Endodermal cell (in vitro differentiated cells): ENCODE results near the gene GPN1. TPM values are rescaled to one million over a fixed set of nuclear protein-coding genes. Genes with fewer than 3 reads are reported as not detected.
"Not testable (repeated sequence)": the region's sequence is repeated elsewhere in the genome, so short reads cannot be mapped to it uniquely, and the experiment has no call there.

Source experiments
- DNase-seq: peaks from one replicate; pipeline ENCODE4 v3.0.0-alpha.2; 2017
- H3K27ac ChIP-seq: 2 replicates; pipeline ENCODE4 v1.5.1; 2013; ENCODE audit warnings: mild to moderate bottlenecking, low read depth, low read length, moderate library complexity
- H3K27me3 ChIP-seq: 2 replicates; pipeline ENCODE4 v1.6.1; 2013; ENCODE audit warnings: mild to moderate bottlenecking, low read length, moderate library complexity; ENCODE audit not compliant: insufficient read depth, control insufficient read depth, poor library complexity, severe bottlenecking
- H3K36me3 ChIP-seq: 2 replicates; pipeline ENCODE4 v1.7.0; 2013; ENCODE audit warnings: mild to moderate bottlenecking, low read length, moderate library complexity; ENCODE audit not compliant: control insufficient read depth, insufficient read depth
- H3K4me1 ChIP-seq: one replicate; pipeline ENCODE4 v1.7.0; 2013; ENCODE audit warnings: low read length; ENCODE audit not compliant: control insufficient read depth, insufficient read depth
- H3K4me3 ChIP-seq: 2 replicates; pipeline ENCODE4 v1.5.1; 2013; ENCODE audit warnings: mild to moderate bottlenecking, low read length, moderate library complexity
- H3K9ac ChIP-seq: 2 replicates; pipeline ENCODE4 v1.6.1; 2013; ENCODE audit warnings: mild to moderate bottlenecking, low read length, moderate library complexity; ENCODE audit not compliant: poor library complexity, severe bottlenecking; ENCODE audit errors: extremely low read depth
- H3K9me3 ChIP-seq: 2 replicates; pipeline ENCODE4 v1.6.1; 2013; ENCODE audit warnings: mild to moderate bottlenecking, low read length, moderate library complexity; ENCODE audit not compliant: control insufficient read depth
- H3K27ac Mint-ChIP-seq: 2 replicates; pipeline ENCODE4 v1.8.0; 2020; ENCODE audit warnings: mixed read lengths
- H3K27me3 Mint-ChIP-seq: 2 replicates; pipeline ENCODE4 v1.8.0; 2021; ENCODE audit warnings: mild to moderate bottlenecking, mixed read lengths; ENCODE audit not compliant: insufficient read depth
- H3K36me3 Mint-ChIP-seq: 2 replicates; pipeline ENCODE4 v1.8.0; 2020; ENCODE audit warnings: low read depth, mixed read lengths
- H3K4me1 Mint-ChIP-seq: 2 replicates; pipeline ENCODE4 v1.8.0; 2020; ENCODE audit warnings: mixed read lengths
- H3K4me3 Mint-ChIP-seq: 2 replicates; pipeline ENCODE4 v1.8.0; 2020; ENCODE audit warnings: mild to moderate bottlenecking, moderate library complexity, mixed read lengths
- H3K9me3 Mint-ChIP-seq: 2 replicates; pipeline ENCODE4 v1.8.0; 2020; ENCODE audit warnings: mild to moderate bottlenecking, mixed read lengths
- WGBS, 2 experiments: methylation state at CpG; one replicate each; pipeline versions ENCODE4 v1.1.5 to v1.1.7; 2013; ENCODE audit warnings: missing lambda C conversion rate in 2 of 2, mixed read lengths in 1 of 2; ENCODE audit not compliant: insufficient coverage in 1 of 2, insufficient read length in 1 of 2; 5-methylcytosine and 5-hydroxymethylcytosine counted together
- total RNA-seq, 2 donors: library from RNA; stranded (reverse); fragmentation: NEBNext Ultra II Directional in 1 of 2; extraction: Animal tissue kit (Norgen Biotek cat#: 25700) in 1 of 2; gene quantifications; 2 replicates in 1 of 2; 3 replicates in 1 of 2; pipeline ENCODE4 v1.2.1, GENCODE V29; 2021
- TF ChIP-seq, protein P1 (sequence below): fragments of 200-600 bp; sonication (generic); conservative IDR thresholded peaks from 2 replicates; pipeline ENCODE4 v1.5.0; 2021; ENCODE audit warnings: antibody characterized with exemption, mild to moderate bottlenecking

GPN1 gene
- total RNA-seq, 2 donors from 2014 or later: 49.6 to 51.5 TPM

- Mint-ChIP-seq H3K36me3 (peaks cover 64% of the 10 kb centered on the region), H3K4me3 (no peak overlapping the region), H3K4me1 (no peaks in the 10 kb centered on the region), H3K27me3 (no peaks in the 10 kb centered on the region), H3K9me3 (peaks cover 73% of the 10 kb centered on the region), H3K27ac (no peak overlapping the region)
- no peaks in the 10 kb centered on the region for H3K4me1 ChIP-seq
- no peak overlapping the region for H3K9ac ChIP-seq
- H3K27me3 ChIP-seq: no peaks in the 10 kb centered on the region
- no peak for DNase-seq
- WGBS, 2 experiments: 98 to 100% methylated on average over 2 to 3 of the region's 3 CpGs
- peaks cover 75% of the 10 kb centered on the region for H3K9me3 ChIP-seq
- no peak overlapping the region for H3K27ac ChIP-seq
- H3K4me3 ChIP-seq: no peak overlapping the region
- TF ChIP-seq, protein P1, sequence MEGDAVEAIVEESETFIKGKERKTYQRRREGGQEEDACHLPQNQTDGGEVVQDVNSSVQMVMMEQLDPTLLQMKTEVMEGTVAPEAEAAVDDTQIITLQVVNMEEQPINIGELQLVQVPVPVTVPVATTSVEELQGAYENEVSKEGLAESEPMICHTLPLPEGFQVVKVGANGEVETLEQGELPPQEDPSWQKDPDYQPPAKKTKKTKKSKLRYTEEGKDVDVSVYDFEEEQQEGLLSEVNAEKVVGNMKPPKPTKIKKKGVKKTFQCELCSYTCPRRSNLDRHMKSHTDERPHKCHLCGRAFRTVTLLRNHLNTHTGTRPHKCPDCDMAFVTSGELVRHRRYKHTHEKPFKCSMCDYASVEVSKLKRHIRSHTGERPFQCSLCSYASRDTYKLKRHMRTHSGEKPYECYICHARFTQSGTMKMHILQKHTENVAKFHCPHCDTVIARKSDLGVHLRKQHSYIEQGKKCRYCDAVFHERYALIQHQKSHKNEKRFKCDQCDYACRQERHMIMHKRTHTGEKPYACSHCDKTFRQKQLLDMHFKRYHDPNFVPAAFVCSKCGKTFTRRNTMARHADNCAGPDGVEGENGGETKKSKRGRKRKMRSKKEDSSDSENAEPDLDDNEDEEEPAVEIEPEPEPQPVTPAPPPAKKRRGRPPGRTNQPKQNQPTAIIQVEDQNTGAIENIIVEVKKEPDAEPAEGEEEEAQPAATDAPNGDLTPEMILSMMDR: no peak
- peaks cover 18% of the 10 kb centered on the region for H3K36me3 ChIP-seq
Observed at GRCh38 chr2:27591745-27592144, 37.1 kb upstream of the GPN1 start.

GRCh38 chr2:27593240-27593639 is 35.6 kb upstream of the GPN1 start:
- Histone ChIP-seq H3K36me3 (peaks cover 18% of the 10 kb centered on the region), H3K9ac (no peak overlapping the region), H3K4me1 (no peaks in the 10 kb centered on the region), H3K4me3 (peak overlapping the region; percentile 56), H3K27me3 (no peaks in the 10 kb centered on the region), H3K9me3 (peaks cover 80% of the 10 kb centered on the region), H3K27ac (no peak overlapping the region)
- Mint-ChIP-seq H3K4me1 (no peaks in the 10 kb centered on the region), H3K9me3 (peaks cover 74% of the 10 kb centered on the region), H3K36me3 (peaks cover 67% of the 10 kb centered on the region), H3K27me3 (no peaks in the 10 kb centered on the region), H3K27ac (no peak overlapping the region), H3K4me3 (no peak overlapping the region)
- TF ChIP-seq, protein P1: no peak
- WGBS, 2 experiments: 86 to 95% methylated on average over 1 to 2 of the region's 2 CpGs
- DNase-seq: no peak

GRCh38 chr2:27594020-27594703 is 34.7 kb upstream of the GPN1 start:
- not testable (repeated sequence) for H3K4me1 ChIP-seq, H3K4me1 Mint-ChIP-seq, H3K4me3 Mint-ChIP-seq, H3K27me3 ChIP-seq, H3K4me3 ChIP-seq, H3K27ac Mint-ChIP-seq, H3K27ac ChIP-seq, DNase-seq, H3K27me3 Mint-ChIP-seq, H3K9ac ChIP-seq
- WGBS, 2 experiments: 95 to 98% methylated on average over 24 to 45 of the region's 45 CpGs
- H3K9me3 Mint-ChIP-seq: peaks cover 72% of the 10 kb centered on the region
- peaks cover 26% of the 10 kb centered on the region for H3K36me3 ChIP-seq
- peaks cover 74% of the 10 kb centered on the region for H3K36me3 Mint-ChIP-seq
- peaks cover 72% of the 10 kb centered on the region for H3K9me3 ChIP-seq

GRCh38 chr2:27595412-27595811 is 33.4 kb upstream of the GPN1 start:
- peaks cover 38% of the 10 kb centered on the region for H3K36me3 ChIP-seq
- not testable (repeated sequence) for H3K27ac ChIP-seq, H3K4me1 ChIP-seq, DNase-seq, H3K27me3 Mint-ChIP-seq, H3K27ac Mint-ChIP-seq, H3K4me1 Mint-ChIP-seq, H3K9ac ChIP-seq, H3K4me3 Mint-ChIP-seq, H3K27me3 ChIP-seq
- H3K4me3 ChIP-seq: peak overlapping the region; percentile 45
- H3K9me3 ChIP-seq: peaks cover 62% of the 10 kb centered on the region
- H3K9me3 Mint-ChIP-seq: peaks cover 63% of the 10 kb centered on the region
- WGBS, 2 experiments: 89 to 96% methylated on average over 8 to 9 of the region's 9 CpGs
- H3K36me3 Mint-ChIP-seq: peaks cover 76% of the 10 kb centered on the region
